WTC11 (cell line): ENCODE measurements around the gene IZUMO2. TPM values are rescaled to one million over a fixed set of nuclear protein-coding genes. Genes with fewer than 3 reads are reported as not detected.

ENCODE experiments used
- ATAC-seq: fragments of 200-7000 bp; cut with Tn5 transposase; 2 replicates; pipeline ENCODE4 v1.10.0; 2021; ENCODE audit warnings: mild to moderate bottlenecking, moderate library complexity
- CTCF ChIA-PET: fragments of 300-600 bp; sonication (Branson Sonifier 250); formaldehyde crosslinking; loops from one replicate; lab custom pipeline; 2021; ENCODE audit warnings: antibody characterized with exemption; lab: Charles Lee
- POLR2A ChIA-PET: fragments of 350-600 bp; sonication (Branson Sonifier 250); formaldehyde crosslinking; loops from one replicate; lab custom pipeline; 2021; ENCODE audit warnings: antibody characterized with exemption; lab: Charles Lee
- DNase-seq: peaks from one replicate; pipeline ENCODE4 v3.0.0; 2021; ENCODE audit warnings: low spot score
- H3K27ac Mint-ChIP-seq: 2 replicates; pipeline ENCODE4 v1.8.0; 2021; ENCODE audit warnings: mixed read lengths
- H3K27me3 Mint-ChIP-seq: 2 replicates; pipeline ENCODE4 v1.8.0; 2021; ENCODE audit warnings: low read depth, mild to moderate bottlenecking, moderate library complexity, mixed read lengths
- H3K36me3 Mint-ChIP-seq: 2 replicates; pipeline ENCODE4 v1.8.0; 2021; ENCODE audit warnings: mixed read lengths
- H3K4me1 Mint-ChIP-seq: 2 replicates; pipeline ENCODE4 v1.8.0; 2022; ENCODE audit warnings: mixed read lengths
- H3K4me3 Mint-ChIP-seq: 2 replicates; pipeline ENCODE4 v1.8.0; 2021; ENCODE audit warnings: mild to moderate bottlenecking, moderate library complexity, mixed read lengths
- H3K9me3 Mint-ChIP-seq: 2 replicates; pipeline ENCODE4 v1.8.0; 2021; ENCODE audit warnings: mixed read lengths
- CREB1 ChIP-seq: sonication (generic); formaldehyde crosslinking; IDR thresholded peaks from 2 replicates; pipeline ENCODE4 v1.8.0; 2023; ENCODE audit warnings: mild to moderate bottlenecking, missing genetic modification reagents
- ETV6 ChIP-seq: sonication (generic); formaldehyde crosslinking; IDR thresholded peaks from 2 replicates; pipeline ENCODE4 v1.8.1; 2022; ENCODE audit warnings: mild to moderate bottlenecking, missing genetic modification reagents
- FOXP1 ChIP-seq: sonication (generic); formaldehyde crosslinking; IDR thresholded peaks from 2 replicates; pipeline ENCODE4 v1.8.0; 2022; ENCODE audit warnings: missing genetic modification reagents, mild to moderate bottlenecking, moderate library complexity, borderline replicate concordance
- GABPB1 ChIP-seq: sonication (generic); formaldehyde crosslinking; IDR thresholded peaks from 2 replicates; pipeline ENCODE4 v1.8.1; 2023; ENCODE audit warnings: mild to moderate bottlenecking, missing genetic modification reagents
- GRHL2 ChIP-seq: fragments of 250-450 bp; sonication (Bioruptor Pico); IDR thresholded peaks from 2 replicates; pipeline ENCODE4 v1.8.0; 2022; ENCODE audit warnings: mild to moderate bottlenecking, moderate library complexity; ENCODE audit not compliant: insufficient replicate concordance, severe bottlenecking
- NR1H2 ChIP-seq: sonication (generic); formaldehyde crosslinking; IDR thresholded peaks from 2 replicates; pipeline ENCODE4 v1.9.0; 2021; ENCODE audit warnings: mild to moderate bottlenecking, moderate library complexity, missing genetic modification reagents
- NR2C2 ChIP-seq: sonication (generic); formaldehyde crosslinking; IDR thresholded peaks from 2 replicates; pipeline ENCODE4 v1.8.0; 2022; ENCODE audit warnings: mild to moderate bottlenecking, missing genetic modification reagents
- NR3C1 ChIP-seq: sonication (generic); formaldehyde crosslinking; conservative IDR thresholded peaks from 2 replicates; pipeline ENCODE4 v1.8.1; 2023; ENCODE audit warnings: low read depth, mild to moderate bottlenecking, missing genetic modification reagents
- SP1 ChIP-seq: sonication (generic); formaldehyde crosslinking; conservative IDR thresholded peaks from 2 replicates; pipeline ENCODE4 v1.8.1; 2022; ENCODE audit warnings: missing genetic modification reagents
- TCF7 ChIP-seq: sonication (generic); formaldehyde crosslinking; IDR thresholded peaks from 2 replicates; pipeline ENCODE4 v1.8.0; 2022; ENCODE audit warnings: mild to moderate bottlenecking, low read depth, missing genetic modification reagents, moderate library complexity
- TEAD4 ChIP-seq: sonication (generic); formaldehyde crosslinking; IDR thresholded peaks from 2 replicates; pipeline ENCODE4 v1.8.0; 2022; ENCODE audit warnings: mild to moderate bottlenecking, missing genetic modification reagents
- ZBTB21 ChIP-seq: sonication (generic); formaldehyde crosslinking; IDR thresholded peaks from 2 replicates; pipeline ENCODE4 v1.8.1; 2023; ENCODE audit warnings: mild to moderate bottlenecking, missing genetic modification reagents, borderline replicate concordance
- ZNF232 ChIP-seq: sonication (generic); formaldehyde crosslinking; IDR thresholded peaks from 2 replicates; pipeline ENCODE4 v1.8.0; 2022; ENCODE audit warnings: mild to moderate bottlenecking, missing genetic modification reagents
- total RNA-seq: library from RNA; stranded (reverse); gene quantifications from 3 replicates; pipeline ENCODE4 v1.2.3, GENCODE V29; 2021
- TF ChIP-seq, protein P1 (sequence below): sonication (generic); formaldehyde crosslinking; IDR thresholded peaks from 2 replicates; pipeline ENCODE4 v1.8.0; 2022; ENCODE audit warnings: missing genetic modification reagents
- TF ChIP-seq, protein P2 (sequence below): sonication (generic); formaldehyde crosslinking; IDR thresholded peaks from 2 replicates; pipeline ENCODE4 v1.8.1; 2023; ENCODE audit warnings: mild to moderate bottlenecking, missing genetic modification reagents
- TF ChIP-seq, protein P3 (sequence below): sonication (generic); formaldehyde crosslinking; IDR thresholded peaks from 2 replicates; pipeline ENCODE4 v1.8.0; 2022; ENCODE audit warnings: mild to moderate bottlenecking, missing genetic modification reagents
- TF ChIP-seq, protein P4 (sequence below): fragments of 250-450 bp; sonication (Bioruptor Pico); IDR thresholded peaks from 2 replicates; pipeline ENCODE4 v1.8.0; 2021; ENCODE audit warnings: mild to moderate bottlenecking
- TF ChIP-seq, protein P5 (sequence below): sonication (generic); formaldehyde crosslinking; conservative IDR thresholded peaks from 2 replicates; pipeline ENCODE4 v1.8.1; 2022; ENCODE audit warnings: mild to moderate bottlenecking, missing genetic modification reagents
- TF ChIP-seq, protein P6 (sequence below): sonication (generic); formaldehyde crosslinking; IDR thresholded peaks from 2 replicates; pipeline ENCODE4 v1.8.1; 2023; ENCODE audit warnings: mild to moderate bottlenecking, moderate library complexity, missing genetic modification reagents
- TF ChIP-seq, protein P7 (sequence below): sonication (generic); formaldehyde crosslinking; IDR thresholded peaks from 2 replicates; pipeline ENCODE4 v1.8.1; 2022; ENCODE audit warnings: missing genetic modification reagents, borderline replicate concordance

Gene IZUMO2
- total RNA-seq, 1 experiment from 2014 or later = 1.0 TPM

DNA sequence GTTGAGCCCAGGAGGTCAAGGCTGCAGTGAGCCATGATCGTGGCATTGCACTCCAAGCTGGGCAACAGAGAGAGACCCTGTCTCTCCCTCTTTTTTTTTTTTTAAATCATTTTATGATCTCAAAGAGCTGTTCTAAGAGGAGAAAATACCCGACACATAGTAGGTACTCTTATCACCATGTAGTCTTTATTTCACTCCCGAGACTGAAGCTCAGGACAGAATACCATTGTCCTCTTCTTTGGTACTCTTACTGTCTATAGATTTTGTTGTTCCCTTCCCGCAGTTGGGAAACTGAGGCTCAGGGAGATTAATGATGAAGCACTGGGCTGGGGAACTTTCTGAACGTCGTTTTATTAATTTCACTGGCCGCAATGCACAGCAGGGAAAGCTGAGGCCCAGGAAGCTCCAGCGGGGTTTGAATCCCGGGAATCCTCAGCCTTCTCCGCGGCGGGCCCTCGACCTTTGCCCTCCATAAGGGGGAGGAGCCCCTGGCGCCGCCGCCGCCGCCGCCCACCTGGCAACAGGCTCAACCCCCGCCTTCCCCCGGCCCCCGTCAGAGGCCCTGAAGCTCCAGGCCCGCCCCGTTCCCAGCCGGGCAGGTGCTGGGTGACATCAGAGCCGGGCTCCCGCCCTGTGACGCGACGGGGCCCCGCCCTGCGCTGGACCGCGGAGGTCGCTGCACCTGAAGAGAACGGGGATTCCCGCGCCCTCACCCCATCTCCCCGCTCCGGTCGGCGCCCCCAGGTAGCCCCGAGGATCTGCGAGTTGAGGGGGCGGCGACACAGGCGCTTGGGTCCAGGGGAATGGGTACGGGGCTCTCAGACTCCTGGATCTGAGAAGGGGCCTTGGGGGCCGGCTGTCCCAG is 42.0 kb upstream of the IZUMO2 start:
- ATAC-seq = peak; percentile 79
- H3K27ac Mint-ChIP-seq = no peak overlapping the region
- TF ChIP-seq, protein P1, sequence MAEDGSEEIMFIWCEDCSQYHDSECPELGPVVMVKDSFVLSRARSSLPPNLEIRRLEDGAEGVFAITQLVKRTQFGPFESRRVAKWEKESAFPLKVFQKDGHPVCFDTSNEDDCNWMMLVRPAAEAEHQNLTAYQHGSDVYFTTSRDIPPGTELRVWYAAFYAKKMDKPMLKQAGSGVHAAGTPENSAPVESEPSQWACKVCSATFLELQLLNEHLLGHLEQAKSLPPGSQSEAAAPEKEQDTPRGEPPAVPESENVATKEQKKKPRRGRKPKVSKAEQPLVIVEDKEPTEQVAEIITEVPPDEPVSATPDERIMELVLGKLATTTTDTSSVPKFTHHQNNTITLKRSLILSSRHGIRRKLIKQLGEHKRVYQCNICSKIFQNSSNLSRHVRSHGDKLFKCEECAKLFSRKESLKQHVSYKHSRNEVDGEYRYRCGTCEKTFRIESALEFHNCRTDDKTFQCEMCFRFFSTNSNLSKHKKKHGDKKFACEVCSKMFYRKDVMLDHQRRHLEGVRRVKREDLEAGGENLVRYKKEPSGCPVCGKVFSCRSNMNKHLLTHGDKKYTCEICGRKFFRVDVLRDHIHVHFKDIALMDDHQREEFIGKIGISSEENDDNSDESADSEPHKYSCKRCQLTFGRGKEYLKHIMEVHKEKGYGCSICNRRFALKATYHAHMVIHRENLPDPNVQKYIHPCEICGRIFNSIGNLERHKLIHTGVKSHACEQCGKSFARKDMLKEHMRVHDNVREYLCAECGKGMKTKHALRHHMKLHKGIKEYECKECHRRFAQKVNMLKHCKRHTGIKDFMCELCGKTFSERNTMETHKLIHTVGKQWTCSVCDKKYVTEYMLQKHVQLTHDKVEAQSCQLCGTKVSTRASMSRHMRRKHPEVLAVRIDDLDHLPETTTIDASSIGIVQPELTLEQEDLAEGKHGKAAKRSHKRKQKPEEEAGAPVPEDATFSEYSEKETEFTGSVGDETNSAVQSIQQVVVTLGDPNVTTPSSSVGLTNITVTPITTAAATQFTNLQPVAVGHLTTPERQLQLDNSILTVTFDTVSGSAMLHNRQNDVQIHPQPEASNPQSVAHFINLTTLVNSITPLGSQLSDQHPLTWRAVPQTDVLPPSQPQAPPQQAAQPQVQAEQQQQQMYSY (CRISPR knock-in tag) = no peak
- no peak for TF ChIP-seq NR3C1 (CRISPR knock-in tag)
- TF ChIP-seq GRHL2 (CRISPR knock-in tag) = no peak
- TF ChIP-seq, protein P2, sequence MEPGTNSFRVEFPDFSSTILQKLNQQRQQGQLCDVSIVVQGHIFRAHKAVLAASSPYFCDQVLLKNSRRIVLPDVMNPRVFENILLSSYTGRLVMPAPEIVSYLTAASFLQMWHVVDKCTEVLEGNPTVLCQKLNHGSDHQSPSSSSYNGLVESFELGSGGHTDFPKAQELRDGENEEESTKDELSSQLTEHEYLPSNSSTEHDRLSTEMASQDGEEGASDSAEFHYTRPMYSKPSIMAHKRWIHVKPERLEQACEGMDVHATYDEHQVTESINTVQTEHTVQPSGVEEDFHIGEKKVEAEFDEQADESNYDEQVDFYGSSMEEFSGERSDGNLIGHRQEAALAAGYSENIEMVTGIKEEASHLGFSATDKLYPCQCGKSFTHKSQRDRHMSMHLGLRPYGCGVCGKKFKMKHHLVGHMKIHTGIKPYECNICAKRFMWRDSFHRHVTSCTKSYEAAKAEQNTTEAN = no peak
- TF ChIP-seq, protein P3, sequence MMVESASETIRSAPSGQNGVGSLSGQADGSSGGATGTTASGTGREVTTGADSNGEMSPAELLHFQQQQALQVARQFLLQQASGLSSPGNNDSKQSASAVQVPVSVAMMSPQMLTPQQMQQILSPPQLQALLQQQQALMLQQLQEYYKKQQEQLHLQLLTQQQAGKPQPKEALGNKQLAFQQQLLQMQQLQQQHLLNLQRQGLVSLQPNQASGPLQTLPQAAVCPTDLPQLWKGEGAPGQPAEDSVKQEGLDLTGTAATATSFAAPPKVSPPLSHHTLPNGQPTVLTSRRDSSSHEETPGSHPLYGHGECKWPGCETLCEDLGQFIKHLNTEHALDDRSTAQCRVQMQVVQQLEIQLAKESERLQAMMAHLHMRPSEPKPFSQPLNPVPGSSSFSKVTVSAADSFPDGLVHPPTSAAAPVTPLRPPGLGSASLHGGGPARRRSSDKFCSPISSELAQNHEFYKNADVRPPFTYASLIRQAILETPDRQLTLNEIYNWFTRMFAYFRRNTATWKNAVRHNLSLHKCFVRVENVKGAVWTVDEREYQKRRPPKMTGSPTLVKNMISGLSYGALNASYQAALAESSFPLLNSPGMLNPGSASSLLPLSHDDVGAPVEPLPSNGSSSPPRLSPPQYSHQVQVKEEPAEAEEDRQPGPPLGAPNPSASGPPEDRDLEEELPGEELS (CRISPR knock-in tag) = no peak
- no peak for TF ChIP-seq NR1H2 (CRISPR knock-in tag)
- TF ChIP-seq, protein P4, sequence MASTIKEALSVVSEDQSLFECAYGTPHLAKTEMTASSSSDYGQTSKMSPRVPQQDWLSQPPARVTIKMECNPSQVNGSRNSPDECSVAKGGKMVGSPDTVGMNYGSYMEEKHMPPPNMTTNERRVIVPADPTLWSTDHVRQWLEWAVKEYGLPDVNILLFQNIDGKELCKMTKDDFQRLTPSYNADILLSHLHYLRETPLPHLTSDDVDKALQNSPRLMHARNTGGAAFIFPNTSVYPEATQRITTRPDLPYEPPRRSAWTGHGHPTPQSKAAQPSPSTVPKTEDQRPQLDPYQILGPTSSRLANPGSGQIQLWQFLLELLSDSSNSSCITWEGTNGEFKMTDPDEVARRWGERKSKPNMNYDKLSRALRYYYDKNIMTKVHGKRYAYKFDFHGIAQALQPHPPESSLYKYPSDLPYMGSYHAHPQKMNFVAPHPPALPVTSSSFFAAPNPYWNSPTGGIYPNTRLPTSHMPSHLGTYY (CRISPR knock-in tag) = no peak
- TF ChIP-seq FOXP1 (CRISPR knock-in tag) = no peak
- TF ChIP-seq TEAD4 (CRISPR knock-in tag) = no peak
- no peak for TF ChIP-seq ZNF232 (CRISPR knock-in tag)
- TF ChIP-seq, protein P5, sequence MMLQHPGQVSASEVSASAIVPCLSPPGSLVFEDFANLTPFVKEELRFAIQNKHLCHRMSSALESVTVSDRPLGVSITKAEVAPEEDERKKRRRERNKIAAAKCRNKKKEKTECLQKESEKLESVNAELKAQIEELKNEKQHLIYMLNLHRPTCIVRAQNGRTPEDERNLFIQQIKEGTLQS (CRISPR knock-in tag) = no peak
- TF ChIP-seq TCF7 = no peak
- TF ChIP-seq ZBTB21 = peak; percentile 95
- no peak for TF ChIP-seq GABPB1
- TF ChIP-seq SP1 = peak; percentile 81
- no peak for TF ChIP-seq CREB1 (CRISPR knock-in tag)
- TF ChIP-seq, protein P6, sequence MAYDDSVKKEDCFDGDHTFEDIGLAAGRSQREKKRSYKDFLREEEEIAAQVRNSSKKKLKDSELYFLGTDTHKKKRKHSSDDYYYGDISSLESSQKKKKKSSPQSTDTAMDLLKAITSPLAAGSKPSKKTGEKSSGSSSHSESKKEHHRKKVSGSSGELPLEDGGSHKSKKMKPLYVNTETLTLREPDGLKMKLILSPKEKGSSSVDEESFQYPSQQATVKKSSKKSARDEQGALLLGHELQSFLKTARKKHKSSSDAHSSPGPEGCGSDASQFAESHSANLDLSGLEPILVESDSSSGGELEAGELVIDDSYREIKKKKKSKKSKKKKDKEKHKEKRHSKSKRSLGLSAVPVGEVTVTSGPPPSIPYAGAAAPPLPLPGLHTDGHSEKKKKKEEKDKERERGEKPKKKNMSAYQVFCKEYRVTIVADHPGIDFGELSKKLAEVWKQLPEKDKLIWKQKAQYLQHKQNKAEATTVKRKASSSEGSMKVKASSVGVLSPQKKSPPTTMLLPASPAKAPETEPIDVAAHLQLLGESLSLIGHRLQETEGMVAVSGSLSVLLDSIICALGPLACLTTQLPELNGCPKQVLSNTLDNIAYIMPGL (CRISPR knock-in tag) = no peak
- TF ChIP-seq, protein P7, sequence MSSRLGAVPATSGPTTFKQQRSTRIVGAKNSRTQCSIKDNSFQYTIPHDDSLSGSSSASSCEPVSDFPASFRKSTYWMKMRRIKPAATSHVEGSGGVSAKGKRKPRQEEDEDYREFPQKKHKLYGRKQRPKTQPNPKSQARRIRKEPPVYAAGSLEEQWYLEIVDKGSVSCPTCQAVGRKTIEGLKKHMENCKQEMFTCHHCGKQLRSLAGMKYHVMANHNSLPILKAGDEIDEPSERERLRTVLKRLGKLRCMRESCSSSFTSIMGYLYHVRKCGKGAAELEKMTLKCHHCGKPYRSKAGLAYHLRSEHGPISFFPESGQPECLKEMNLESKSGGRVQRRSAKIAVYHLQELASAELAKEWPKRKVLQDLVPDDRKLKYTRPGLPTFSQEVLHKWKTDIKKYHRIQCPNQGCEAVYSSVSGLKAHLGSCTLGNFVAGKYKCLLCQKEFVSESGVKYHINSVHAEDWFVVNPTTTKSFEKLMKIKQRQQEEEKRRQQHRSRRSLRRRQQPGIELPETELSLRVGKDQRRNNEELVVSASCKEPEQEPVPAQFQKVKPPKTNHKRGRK (CRISPR knock-in tag) = no peak
- no peak for TF ChIP-seq NR2C2
- no peak for TF ChIP-seq ETV6 (CRISPR knock-in tag)

More for the DNA sequence above, 42.0 kb upstream of the IZUMO2 start:
- POLR2A ChIA-PET = no interaction called here
- Mint-ChIP-seq H3K27me3 (peaks cover 46% of the 10 kb centered on the region), H3K4me1 (peaks cover 10% of the 10 kb centered on the region), H3K4me3 (peak overlapping the region; percentile 69), H3K9me3 (no peaks in the 10 kb centered on the region), H3K36me3 (no peaks in the 10 kb centered on the region)
- CTCF ChIA-PET = interaction anchor here (0.6 to 2.2 kb wide), 15 partner anchors 9 to 164 kb away, joined by 3 to 12 read pairs (median 4); partner anchors contain the start of gene KCNC3
- peak; percentile 96 for DNase-seq
